Panc1 (cell line): ENCODE measurements around the gene DNAAF9. TPM values are rescaled to one million over a fixed set of nuclear protein-coding genes. Genes with fewer than 3 reads are reported as not detected.

Source experiments
- ATAC-seq: fragments of 200-7000 bp; cut with Tn5 transposase; 2 replicates; pipeline ENCODE4 v1.9.1; 2020; ENCODE audit warnings: mild to moderate bottlenecking, moderate library complexity
- BruUV-seq: library from RNA; stranded (reverse); fragments of 400-500 nt; replicated peaks from 2 replicates; lab custom pipeline; 2021; lab: Mats Ljungman, UMichigan
- CTCF ChIA-PET: fragments of 300-600 bp; sonication (Branson Sonifier 250); formaldehyde crosslinking; loops from one replicate; lab custom pipeline; 2022; ENCODE audit warnings: antibody characterized with exemption; lab: Charles Lee
- POLR2A ChIA-PET: fragments of 300-600 bp; sonication (Branson Sonifier 250); formaldehyde crosslinking; loops from one replicate; lab custom pipeline; 2022; ENCODE audit warnings: antibody characterized with exemption; lab: Charles Lee
- DNase-seq: peaks from one replicate; pipeline ENCODE4 v3.0.0-alpha.2; 2010; ENCODE audit warnings: low read depth, low spot score
- H3K27ac ChIP-seq: 2 replicates; pipeline ENCODE4 v1.5.1; 2011; ENCODE audit warnings: mild to moderate bottlenecking, low read length, inconsistent platforms
- H3K27me3 ChIP-seq: fragments of 200-500 bp; sonication (Bioruptor generic); 2 replicates; pipeline ENCODE4 v1.6.0; 2014; ENCODE audit warnings: low read length, inconsistent platforms; ENCODE audit not compliant: control insufficient read depth, insufficient read depth
- H3K36me3 ChIP-seq: fragments of 200-500 bp; sonication (Bioruptor generic); 2 replicates; pipeline ENCODE4 v1.5.1; 2014; ENCODE audit warnings: inconsistent platforms, mild to moderate bottlenecking, low read length, moderate library complexity; ENCODE audit not compliant: control insufficient read depth, insufficient read depth
- H3K4me1 ChIP-seq: 2 replicates; pipeline ENCODE4 v1.5.1; 2011; ENCODE audit warnings: inconsistent platforms, mild to moderate bottlenecking, low read length, moderate library complexity; ENCODE audit not compliant: control insufficient read depth, insufficient read depth
- H3K4me3 ChIP-seq, 2 experiments: 2 replicates each; pipeline ENCODE4 v1.5.1; 2011 to 2012; ENCODE audit warnings: low read depth in 2 of 2, low read length in 2 of 2, mild to moderate bottlenecking in 2 of 2, inconsistent platforms in 1 of 2, moderate library complexity in 1 of 2
- H3K9me3 ChIP-seq: fragments of 200-500 bp; sonication (Bioruptor generic); 2 replicates; pipeline ENCODE4 v1.5.1; 2014; ENCODE audit warnings: low read depth, mild to moderate bottlenecking, inconsistent platforms, low read length, moderate library complexity; ENCODE audit not compliant: control insufficient read depth, insufficient read depth
- POLR2AphosphoS5 ChIP-seq: IDR thresholded peaks from 2 replicates; pipeline ENCODE4 v1.6.1; 2012; ENCODE audit warnings: mild to moderate bottlenecking, low read depth, low read length, moderate library complexity
- SIN3A ChIP-seq: IDR thresholded peaks from 2 replicates; pipeline ENCODE4 v1.6.1; 2012; ENCODE audit warnings: low read depth, mild to moderate bottlenecking, low read length, moderate library complexity, borderline replicate concordance; ENCODE audit not compliant: insufficient read depth
- TCF7L2 ChIP-seq: IDR thresholded peaks from 2 replicates; pipeline ENCODE4 v1.6.1; 2011; ENCODE audit warnings: mild to moderate bottlenecking, low read depth, low read length, inconsistent platforms
- in situ Hi-C: cut with HindIII; loops from 2 replicates; pipeline ENCODE4 v1.10.0; 2016; ENCODE audit warnings: low sequenced_read_pairs, low pct_unique_long_range_greater_than_20kb
- intact Hi-C: fragments of 100-400 bp; cut with micrococcal nuclease; formaldehyde crosslinking; loops from one replicate; pipeline ENCODE4 v1.10.0; 2022; ENCODE audit not compliant: unreplicated experiment
- total RNA-seq: library from RNA; stranded (reverse); gene quantifications from one replicate; pipeline ENCODE4 v1.2.1, GENCODE V29; 2021; ENCODE audit not compliant: unreplicated experiment
- TF ChIP-seq, protein P1 (sequence below): fragments of 450-650 bp; IDR thresholded peaks from 2 replicates; pipeline ENCODE4 v1.5.1; 2017; ENCODE audit warnings: mild to moderate bottlenecking
- TF ChIP-seq, protein P2 (sequence below), 2 experiments: IDR thresholded peaks; 2 replicates each; pipeline ENCODE4 v1.6.1; 2011 to 2012; ENCODE audit warnings: low read depth in 2 of 2, control low read depth in 1 of 2, low read length in 1 of 2, mild to moderate bottlenecking in 1 of 2, moderate library complexity in 1 of 2; ENCODE audit not compliant: insufficient read depth in 1 of 2

Gene DNAAF9
- total RNA-seq, 1 experiment from 2014 or later, result 7.4 TPM

DNA sequence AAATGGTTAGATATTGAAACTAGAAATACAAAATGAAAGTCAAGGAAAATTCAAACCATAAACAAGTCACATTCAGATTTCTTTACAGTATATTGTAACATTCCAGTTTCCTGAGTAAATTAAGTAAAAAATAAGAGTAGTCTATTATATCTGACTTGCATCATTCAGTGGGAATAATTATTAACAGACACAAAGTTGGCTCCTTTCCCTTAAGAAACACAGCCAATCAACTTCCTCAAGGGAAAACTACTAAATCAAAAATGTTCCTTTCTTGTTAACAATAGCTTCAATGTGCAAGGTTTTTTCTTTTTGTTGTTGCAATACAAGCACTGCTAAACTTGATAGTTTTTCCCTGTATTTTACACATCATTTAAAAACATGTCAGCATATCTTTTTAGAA is 33.2 kb downstream of the DNAAF9 start:
- TF ChIP-seq, protein P1, sequence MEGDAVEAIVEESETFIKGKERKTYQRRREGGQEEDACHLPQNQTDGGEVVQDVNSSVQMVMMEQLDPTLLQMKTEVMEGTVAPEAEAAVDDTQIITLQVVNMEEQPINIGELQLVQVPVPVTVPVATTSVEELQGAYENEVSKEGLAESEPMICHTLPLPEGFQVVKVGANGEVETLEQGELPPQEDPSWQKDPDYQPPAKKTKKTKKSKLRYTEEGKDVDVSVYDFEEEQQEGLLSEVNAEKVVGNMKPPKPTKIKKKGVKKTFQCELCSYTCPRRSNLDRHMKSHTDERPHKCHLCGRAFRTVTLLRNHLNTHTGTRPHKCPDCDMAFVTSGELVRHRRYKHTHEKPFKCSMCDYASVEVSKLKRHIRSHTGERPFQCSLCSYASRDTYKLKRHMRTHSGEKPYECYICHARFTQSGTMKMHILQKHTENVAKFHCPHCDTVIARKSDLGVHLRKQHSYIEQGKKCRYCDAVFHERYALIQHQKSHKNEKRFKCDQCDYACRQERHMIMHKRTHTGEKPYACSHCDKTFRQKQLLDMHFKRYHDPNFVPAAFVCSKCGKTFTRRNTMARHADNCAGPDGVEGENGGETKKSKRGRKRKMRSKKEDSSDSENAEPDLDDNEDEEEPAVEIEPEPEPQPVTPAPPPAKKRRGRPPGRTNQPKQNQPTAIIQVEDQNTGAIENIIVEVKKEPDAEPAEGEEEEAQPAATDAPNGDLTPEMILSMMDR, result no peak
- no peak for TF ChIP-seq POLR2AphosphoS5
- no peak for TF ChIP-seq TCF7L2
- no peak for TF ChIP-seq SIN3A
- TF ChIP-seq, protein P2, sequence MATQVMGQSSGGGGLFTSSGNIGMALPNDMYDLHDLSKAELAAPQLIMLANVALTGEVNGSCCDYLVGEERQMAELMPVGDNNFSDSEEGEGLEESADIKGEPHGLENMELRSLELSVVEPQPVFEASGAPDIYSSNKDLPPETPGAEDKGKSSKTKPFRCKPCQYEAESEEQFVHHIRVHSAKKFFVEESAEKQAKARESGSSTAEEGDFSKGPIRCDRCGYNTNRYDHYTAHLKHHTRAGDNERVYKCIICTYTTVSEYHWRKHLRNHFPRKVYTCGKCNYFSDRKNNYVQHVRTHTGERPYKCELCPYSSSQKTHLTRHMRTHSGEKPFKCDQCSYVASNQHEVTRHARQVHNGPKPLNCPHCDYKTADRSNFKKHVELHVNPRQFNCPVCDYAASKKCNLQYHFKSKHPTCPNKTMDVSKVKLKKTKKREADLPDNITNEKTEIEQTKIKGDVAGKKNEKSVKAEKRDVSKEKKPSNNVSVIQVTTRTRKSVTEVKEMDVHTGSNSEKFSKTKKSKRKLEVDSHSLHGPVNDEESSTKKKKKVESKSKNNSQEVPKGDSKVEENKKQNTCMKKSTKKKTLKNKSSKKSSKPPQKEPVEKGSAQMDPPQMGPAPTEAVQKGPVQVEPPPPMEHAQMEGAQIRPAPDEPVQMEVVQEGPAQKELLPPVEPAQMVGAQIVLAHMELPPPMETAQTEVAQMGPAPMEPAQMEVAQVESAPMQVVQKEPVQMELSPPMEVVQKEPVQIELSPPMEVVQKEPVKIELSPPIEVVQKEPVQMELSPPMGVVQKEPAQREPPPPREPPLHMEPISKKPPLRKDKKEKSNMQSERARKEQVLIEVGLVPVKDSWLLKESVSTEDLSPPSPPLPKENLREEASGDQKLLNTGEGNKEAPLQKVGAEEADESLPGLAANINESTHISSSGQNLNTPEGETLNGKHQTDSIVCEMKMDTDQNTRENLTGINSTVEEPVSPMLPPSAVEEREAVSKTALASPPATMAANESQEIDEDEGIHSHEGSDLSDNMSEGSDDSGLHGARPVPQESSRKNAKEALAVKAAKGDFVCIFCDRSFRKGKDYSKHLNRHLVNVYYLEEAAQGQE (IDR thresholded peaks at IDR 0.05; ENCODE audit: insufficient read depth in 1 of 2, low read depth in 2 of 2, low read length in 1 of 2), result no peak
- no peaks in the 10 kb centered on the region for H3K4me1 ChIP-seq
- ChIA-PET POLR2A (no interaction called here), CTCF (interaction anchor here (0.7 kb wide), 1 partner anchor 64 kb away, joined by 3 read pairs; no protein-coding TSS in a partner anchor)
- intact Hi-C loops (no loop called here), in situ Hi-C loops (no loop called here)
- no peak for ATAC-seq
- no peaks in the 10 kb centered on the region for H3K27me3 ChIP-seq
- DNase-seq, result no peak
- BruUV-seq, result no TSS peak
- H3K36me3 ChIP-seq, result no peaks in the 10 kb centered on the region; the same call in 1 of the 2 replicates
- no peaks in the 10 kb centered on the region for H3K9me3 ChIP-seq
- H3K4me3 ChIP-seq, result no peak overlapping the region
- H3K27ac ChIP-seq, result no peak overlapping the region

DNA sequence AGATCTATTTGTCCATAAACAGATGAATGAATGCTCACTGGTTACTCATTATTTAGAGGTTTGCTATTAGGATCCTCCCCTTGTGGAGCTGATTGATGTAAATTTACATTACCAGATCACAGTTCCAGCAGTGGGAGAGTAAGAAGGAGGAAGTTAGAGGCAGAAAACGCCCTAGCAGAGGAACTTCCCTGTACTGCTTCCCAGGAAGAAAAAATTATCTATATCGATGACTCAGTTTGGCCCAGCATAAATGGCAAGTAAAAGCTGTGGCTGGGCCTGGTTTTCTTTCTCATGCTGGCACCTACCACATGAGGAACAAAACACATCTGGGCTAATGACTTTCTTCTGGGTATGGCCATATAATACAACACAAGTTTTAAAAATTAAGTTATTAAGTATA is 35.7 kb downstream of the DNAAF9 start:
- no peak for DNase-seq
- ATAC-seq, result no peak
- ChIA-PET POLR2A (no interaction called here), CTCF (interaction anchor here (0.5 kb wide), 1 partner anchor 13 kb away, joined by 3 read pairs; no protein-coding TSS in a partner anchor)
- H3K4me1 ChIP-seq, result no peaks in the 10 kb centered on the region
- in situ Hi-C loops, result no loop called here
- intact Hi-C loops, result no loop called here
- no peak overlapping the region for H3K27ac ChIP-seq
- no TSS peak for BruUV-seq
- no peaks in the 10 kb centered on the region for H3K27me3 ChIP-seq
- no peaks in the 10 kb centered on the region for H3K9me3 ChIP-seq
- H3K36me3 ChIP-seq, result no peaks in the 10 kb centered on the region; the same call in 1 of the 2 replicates
- TF ChIP-seq, protein P2 (IDR thresholded peaks at IDR 0.05; ENCODE audit: insufficient read depth in 1 of 2, low read depth in 2 of 2, low read length in 1 of 2), result no peak
- TF ChIP-seq POLR2AphosphoS5 (no peak), SIN3A (no peak), TCF7L2 (no peak)
- TF ChIP-seq, protein P1, result no peak
- H3K4me3 ChIP-seq, result no peak overlapping the region
